NOMO-1 (cell line): ENCODE data around the gene SAXO2.
A peak's percentile ranks its signal among the peaks of the same experiment; 100 is the strongest.
"Not testable (repeated sequence)": the region's sequence is repeated elsewhere in the genome, so short reads cannot be mapped to it uniquely, and the experiment has no call there.

Source experiments
- DNase-seq, 2 experiments: peaks; one replicate each; lab custom pipeline; 2025; ENCODE audit not compliant: unreplicated experiment in 2 of 2; lab: John Stamatoyannopoulos, UW

The SAXO2 gene, protein sequence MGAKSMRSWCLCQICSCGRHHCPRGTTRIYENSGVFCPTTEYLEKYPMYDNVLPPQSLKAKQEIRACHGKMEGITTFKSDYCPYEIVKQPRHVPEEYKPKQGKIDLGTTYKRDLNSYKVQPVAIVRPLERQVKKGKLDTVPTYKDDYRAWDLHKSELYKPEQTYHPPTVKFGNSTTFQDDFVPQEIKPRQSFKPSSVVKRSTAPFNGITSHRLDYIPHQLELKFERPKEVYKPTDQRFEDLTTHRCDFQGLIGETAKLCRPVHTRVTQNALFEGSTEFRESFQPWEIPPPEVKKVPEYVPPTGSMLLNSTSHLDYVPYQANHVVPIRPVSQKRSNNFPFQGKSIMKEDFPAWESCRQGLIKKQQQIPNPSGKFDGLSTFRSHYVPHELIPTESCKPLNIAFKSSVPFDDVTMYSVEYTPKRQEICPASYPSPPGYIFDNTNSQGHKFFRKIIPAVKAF

DNA sequence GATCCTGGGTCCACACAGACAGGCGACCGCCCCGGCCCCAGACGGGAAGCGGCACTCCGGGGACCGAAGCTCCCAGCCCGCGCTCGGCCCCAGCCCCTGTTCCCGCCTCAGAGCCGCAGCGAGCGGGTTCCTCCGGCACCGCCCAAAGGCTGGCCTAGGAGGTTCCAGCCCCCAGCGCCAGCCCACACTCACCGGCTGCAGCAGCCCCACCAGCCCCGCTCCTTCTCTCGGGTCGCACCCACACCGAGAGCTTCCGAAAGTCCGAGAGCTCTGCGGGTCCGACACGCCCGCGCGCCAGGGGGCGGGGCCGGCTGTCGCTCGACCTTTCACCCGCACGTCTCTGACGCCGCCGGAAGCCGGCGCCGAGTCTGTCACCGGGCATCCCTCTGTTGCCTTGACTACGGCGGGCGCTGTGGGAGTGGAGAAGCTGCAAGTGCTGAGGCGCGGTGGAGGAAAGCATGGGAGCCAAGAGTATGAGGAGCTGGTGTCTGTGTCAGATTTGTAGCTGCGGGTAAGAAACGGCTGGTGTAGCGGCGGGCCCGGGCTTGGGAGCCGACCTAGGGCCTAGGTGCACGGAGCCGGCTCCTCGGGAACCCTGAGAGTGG is at the start of gene SAXO2, which contains the start of gene EFL1:
TSS of gene SAXO2 (plus strand) at position 397 of the 605 bp plus-strand sequence. CDS start at position 459, 62 bp downstream.
TSS of gene EFL1 (minus strand) at position 313 of the 605 bp plus-strand sequence. CDS start 956 bp downstream, outside the sequence.
- peak; percentile 84 to 88 for DNase-seq

DNA sequence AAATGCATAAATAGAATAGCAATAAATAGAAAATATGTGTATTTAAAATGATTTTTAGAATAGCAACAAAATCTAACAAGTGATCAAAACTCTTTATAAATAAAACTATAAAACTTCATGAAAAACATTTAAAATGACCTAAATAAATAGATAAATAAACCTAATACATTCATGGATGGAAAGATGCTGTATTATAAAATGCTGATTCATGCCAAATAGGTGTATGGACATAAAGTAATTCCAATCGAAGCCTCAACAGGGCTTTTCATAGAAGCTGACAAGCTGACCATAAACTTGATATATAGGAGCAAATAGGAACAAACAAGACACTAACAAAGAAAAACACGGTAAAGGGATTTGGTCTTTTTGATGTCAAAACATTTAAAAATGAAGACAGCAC is 46.5 kb upstream of the SAXO2 start:
- DNase-seq: not testable (repeated sequence)

- DNase-seq: not testable (repeated sequence)
Observed at GRCh38 chr15:82221535-82221934, 41.1 kb upstream of the SAXO2 start.

GRCh38 chr15:82228750-82229149 is 33.9 kb upstream of the SAXO2 start:
- no peak for DNase-seq

DNA sequence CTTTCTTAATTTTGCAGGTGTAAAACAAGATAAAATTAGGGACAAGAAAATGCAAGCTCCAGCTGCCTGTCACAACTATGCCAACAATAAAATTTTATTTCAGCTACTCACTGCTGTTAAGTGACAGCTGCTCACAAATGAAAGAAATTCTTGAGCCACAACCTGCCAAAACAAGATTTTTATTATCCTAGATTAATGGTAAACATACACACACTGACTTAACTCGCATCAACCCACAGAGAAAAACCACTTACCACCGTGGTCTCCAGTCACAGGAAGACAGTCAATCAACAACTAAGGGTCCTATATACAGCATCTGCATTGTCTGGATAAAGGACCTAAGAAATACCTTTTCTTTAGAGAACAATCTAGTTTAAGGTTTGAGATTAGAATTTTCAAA is 31.4 kb upstream of the SAXO2 start:
- no peak for DNase-seq

DNA sequence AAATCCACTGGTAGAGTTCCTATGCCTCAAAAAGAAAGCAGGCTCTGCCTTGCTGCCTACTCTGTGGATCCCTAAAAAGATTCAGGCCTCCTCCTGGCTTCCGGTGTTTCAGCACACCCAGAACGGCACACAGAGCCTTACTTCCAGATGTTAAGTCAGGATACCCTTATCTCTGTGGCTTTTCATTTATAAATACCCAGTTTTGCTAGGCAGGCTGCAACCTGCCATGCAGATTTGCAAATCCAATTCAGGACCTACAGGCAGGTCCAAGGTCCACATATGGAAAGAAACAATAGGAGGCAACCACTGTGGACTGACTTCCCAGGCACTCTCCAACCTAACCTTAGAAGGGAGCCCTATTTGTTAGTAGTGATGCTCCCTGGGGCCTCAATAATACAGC is 30.8 kb upstream of the SAXO2 start:
- no peak for DNase-seq

DNA sequence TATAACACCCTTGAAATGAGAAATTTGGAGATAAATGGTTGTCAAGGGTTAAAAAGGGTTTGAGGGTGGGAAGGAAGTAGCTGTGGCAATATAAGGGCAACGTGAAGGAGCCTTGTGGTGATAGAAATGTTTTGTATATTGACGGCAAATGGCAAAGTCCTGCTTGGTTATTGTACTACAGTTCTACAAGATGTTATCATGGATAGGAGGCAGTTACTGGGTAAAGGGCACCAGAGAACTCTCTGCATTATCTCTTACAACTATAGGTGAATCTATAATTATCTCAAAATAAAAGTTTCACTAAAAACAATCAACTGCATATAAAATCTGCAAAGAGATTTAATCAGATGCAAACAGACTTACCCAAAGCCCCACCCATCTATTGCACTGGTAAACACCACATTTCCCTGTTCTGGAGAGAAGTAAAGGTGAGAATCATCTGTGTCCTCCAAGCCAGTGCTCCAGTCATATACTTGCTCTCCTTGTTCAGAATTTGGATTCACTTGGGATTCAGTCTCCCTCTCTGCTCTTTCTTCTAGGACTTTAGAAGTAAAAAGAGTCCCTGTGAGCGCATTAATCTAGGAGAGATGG is 24.6 kb upstream of the SAXO2 start:
- DNase-seq: not testable (repeated sequence)

- DNase-seq: no peak
Observed at GRCh38 chr15:82239685-82240391, 22.8 kb upstream of the SAXO2 start.

- not testable (repeated sequence) for DNase-seq
Observed at GRCh38 chr15:82241836-82242499, 20.6 kb upstream of the SAXO2 start.

DNA sequence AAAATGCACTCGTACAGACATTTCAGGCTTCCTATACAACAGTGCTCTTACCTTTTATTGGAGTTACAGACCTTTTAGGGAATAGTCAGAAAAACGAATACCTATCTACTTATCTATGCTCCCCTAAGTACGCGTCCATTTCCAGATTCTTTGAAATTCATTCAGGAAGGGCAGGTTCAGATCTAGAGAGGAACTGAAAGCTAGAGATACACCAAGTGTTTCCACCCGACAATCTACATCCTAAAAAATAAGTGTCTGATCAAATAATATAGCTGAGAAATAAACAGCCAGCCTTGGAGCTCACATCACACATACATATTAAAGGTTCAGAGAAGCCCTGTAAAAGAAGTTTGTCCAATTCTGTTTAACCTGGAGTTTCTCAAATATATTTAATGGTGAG is 19.0 kb upstream of the SAXO2 start:
- DNase-seq: peak in 1 of 2 experiments; percentile 0

- not testable (repeated sequence) for DNase-seq
Observed at GRCh38 chr15:82245956-82246355, 16.7 kb upstream of the SAXO2 start.

DNA sequence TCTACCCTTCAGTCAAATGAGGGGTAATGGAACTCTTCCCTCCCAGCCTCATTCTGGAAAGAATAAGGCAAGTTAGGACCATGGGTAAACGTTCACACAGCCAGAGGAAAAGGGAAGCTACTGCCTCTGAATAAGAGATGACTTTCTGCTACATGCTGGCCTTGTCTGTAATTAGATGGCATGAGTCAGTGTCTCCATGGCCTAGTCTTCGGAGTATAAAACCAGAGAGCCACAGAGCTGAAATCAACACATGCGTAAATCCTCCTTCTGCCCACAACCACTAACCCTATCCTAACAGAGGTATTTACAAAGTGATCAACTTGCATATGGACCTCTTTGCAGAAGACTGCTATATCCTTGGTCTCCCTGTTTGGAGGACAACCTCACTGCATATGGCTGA is 14.4 kb upstream of the SAXO2 start:
- DNase-seq: not testable (repeated sequence)

DNA sequence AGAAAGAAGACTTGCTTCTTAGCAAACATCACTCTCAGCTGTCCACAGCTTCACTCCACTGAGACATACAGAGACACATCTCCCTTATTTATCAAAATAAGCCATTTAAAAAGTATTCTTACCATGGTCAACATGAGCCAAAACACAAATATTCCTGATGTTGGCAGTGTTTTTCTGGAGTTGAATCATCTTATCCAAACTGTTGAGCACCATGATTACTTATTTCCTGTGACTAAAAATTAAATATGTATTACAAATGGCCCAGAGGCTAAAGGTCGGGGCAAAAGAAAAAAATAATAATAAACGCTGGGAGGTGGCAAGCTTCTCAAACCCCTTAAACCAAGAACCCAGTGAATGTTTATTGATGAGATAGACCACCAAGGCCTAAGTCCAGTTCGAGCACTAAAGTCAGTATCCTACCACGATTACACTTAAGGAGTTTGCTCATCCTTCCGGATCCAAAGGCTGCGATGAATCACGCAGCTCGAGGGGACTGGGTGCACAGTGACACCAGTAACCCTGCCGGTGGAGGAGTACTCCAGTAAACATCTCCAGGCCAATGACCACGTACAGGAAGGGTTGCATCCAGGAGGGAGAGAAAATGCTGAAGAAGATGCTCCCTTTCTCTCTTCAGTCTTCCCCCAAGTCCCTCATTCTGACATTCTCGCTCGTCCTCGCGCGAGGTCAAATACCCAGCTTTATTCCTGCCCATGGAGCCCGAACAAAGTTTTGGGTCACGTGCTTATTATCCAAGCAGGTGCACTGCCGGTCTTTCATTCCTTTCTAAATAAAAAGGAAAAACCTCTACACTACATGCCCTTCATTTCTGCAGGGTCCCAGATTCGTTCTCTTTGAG is 824 bp upstream of the SAXO2 start:
- peak in 1 of 2 experiments; percentile 24 for DNase-seq

DNA sequence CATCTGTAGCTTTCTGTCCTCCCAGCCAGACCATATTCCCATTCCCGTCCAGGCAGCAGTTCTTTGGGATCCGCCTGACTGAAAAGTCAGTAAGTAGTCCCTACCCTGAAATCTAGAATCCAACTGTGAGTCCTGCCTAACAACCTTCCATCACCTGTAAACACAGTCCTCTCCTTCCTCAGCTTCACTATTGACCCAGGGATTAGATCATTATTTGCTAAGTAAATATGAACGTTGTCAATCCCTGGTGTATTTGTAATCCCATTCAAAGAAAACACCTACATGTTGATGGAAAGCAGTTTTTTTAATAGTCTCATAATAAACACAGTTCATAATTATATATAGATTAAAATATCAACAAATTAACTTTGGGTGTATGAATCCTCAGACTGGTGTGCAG is 732 bp downstream of the SAXO2 start:
- no peak for DNase-seq

DNA sequence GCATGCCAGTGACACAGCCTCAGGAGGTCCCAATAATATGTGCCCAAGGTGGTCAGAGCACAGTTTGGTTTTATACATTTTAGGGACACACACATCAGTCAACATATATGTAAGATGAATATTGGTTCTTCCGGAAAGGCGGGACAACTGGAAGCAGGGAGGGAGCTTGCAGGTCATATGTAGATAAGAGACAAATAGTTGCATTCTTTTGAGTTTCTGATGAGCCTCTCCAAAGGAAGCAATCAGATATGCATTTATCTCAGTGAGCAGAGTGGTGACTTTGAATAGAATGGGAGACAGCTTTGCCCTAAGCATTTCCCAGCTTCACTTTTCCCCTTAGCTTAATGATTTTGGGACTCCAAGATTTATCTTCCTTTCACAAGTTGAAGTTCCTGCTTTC is 4.5 kb downstream of the SAXO2 start:
- DNase-seq: not testable (repeated sequence)

DNA sequence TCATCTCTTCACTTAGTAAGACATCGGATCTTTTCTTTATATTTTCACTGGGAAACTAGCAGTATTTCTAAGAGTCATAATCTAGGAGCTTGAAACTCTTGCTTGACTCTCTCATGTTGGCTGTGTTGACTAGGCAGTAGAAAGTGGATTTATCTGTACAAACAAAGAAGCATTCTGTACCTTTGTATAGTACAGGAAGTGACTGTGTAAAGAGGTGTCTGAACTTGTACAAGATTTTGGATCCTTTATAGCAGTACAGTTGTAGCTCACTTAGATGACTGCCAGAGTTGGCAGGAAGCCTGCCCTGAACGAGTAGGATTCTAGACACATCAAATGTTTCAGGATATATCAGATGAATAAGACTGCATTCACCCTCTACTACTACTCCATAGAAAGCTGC is 5.8 kb downstream of the SAXO2 start:
- not testable (repeated sequence) for DNase-seq

DNA sequence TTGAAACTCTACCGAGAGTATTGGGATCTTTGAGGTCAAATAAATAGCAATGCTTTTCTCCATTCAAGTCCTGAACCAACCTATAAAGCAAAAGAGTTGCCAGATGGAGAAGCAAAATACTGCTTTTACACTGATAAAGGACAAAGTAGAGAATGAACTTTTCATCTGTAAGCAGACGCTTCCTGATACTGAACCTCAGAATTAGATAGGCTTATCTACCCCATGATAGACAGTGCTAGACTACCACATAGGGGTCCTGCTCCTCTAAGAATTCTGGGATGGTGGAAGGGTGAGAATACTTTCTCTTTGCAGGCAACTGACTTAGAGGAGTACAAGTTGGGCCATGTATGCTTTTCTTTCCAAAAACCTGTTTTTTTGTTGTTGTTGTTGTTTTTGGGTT is 9.5 kb downstream of the SAXO2 start:
- no peak for DNase-seq

DNA sequence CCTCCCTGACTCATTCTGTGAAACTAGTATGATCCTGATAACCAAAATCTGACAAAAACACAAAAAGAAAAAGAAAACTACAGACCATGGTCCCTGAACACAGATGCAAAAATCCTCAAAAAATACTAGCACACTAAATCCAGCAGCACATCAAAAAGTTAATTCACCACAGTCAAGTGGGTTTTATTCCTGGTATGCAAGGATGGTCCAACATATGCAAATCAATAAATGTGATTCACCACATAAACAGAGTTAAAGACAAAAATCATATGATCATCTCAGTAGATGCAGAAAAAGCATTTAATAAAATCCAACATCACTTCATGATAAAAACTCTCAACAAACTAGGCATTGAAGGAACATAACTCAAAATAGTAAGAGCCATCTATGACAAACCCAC is 12.8 kb downstream of the SAXO2 start:
- no peak for DNase-seq

DNA sequence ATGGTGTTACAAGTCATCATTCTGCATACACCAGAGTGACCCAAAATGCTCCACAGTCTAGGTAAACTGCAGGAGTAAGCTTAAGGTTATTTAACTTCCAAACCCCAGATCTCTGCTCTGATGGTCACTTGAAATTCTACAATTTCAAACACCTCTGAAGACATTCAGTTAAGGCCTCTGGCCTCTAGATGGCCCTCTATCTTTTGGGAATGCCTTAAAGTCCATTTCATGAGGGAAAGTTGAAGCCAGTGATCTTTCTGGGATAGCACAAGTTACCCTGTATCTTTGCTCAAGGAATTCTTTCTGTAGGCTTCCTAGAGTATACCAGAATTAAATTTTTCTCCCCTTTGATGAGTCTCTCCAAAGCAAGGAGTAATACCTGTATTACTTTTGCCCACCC is 18.7 kb downstream of the SAXO2 start:
- not testable (repeated sequence) for DNase-seq
